ENCODE data around the gene HIP1R.

The HIP1R gene

DNA sequence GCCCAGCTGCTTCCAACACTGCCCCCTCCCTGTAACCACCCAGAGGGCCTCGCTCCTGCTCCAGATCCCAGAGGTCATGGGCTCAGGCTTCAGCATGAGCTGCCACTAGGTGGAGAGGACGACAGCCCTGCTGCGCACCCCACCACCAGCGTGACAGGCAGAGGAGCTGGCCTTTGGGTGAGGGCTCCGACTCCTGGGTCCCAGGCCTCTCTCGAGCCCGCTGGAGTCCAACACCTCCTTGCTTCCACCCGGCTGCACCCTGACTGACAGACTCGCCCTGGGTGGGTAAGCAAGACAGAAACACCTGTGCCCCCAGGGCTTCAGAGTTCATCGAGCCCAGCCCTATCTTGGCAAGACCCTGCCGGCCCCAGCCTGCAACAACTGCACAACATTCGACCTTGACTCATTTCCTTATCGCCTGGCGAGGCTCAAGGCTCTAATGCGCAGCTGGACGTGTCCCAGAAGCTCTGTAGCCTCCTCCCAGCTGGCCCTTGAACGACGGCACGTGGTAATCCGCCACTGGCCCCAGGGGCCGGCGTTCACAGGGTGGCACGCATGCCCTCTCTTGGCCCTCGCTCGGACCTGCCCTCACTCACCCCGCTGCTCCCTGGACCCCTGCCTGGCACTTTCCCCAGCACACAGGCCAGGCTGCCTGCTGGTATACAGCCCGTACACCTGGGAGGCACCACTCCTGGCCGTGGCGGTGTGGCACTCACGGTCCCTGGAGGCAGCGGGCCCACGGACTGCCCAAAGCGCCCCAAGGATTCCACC, 32.6 kb downstream of the HIP1R start (continued):
- TF ChIP-seq, protein P1, sequence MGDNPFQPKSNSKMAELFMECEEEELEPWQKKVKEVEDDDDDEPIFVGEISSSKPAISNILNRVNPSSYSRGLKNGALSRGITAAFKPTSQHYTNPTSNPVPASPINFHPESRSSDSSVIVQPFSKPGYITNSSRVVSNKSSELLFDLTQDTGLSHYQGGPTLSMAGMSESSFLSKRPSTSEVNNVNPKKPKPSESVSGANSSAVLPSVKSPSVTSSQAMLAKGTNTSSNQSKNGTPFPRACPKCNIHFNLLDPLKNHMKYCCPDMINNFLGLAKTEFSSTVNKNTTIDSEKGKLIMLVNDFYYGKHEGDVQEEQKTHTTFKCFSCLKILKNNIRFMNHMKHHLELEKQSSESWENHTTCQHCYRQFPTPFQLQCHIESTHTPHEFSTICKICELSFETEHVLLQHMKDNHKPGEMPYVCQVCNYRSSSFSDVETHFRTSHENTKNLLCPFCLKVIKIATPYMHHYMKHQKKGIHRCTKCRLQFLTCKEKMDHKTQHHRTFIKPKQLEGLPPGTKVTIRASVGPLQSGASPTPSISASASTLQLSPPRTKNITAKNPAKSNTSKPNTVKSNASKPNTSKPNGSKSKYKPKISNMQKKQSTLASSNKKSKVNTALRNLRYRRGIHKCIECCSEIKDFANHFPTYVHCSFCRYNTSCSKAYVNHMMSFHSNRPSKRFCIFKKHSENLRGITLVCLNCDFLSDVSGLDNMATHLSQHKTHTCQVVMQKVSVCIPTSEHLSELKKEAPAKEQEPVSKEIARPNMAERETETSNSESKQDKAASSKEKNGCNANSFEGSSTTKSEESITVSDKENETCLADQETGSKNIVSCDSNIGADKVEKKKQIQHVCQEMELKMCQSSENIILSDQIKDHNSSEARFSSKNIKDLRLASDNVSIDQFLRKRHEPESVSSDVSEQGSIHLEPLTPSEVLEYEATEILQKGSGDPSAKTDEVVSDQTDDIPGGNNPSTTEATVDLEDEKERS (tag by site-specific recombination; IDR thresholded peaks at IDR 0.05) = no peak

DNA sequence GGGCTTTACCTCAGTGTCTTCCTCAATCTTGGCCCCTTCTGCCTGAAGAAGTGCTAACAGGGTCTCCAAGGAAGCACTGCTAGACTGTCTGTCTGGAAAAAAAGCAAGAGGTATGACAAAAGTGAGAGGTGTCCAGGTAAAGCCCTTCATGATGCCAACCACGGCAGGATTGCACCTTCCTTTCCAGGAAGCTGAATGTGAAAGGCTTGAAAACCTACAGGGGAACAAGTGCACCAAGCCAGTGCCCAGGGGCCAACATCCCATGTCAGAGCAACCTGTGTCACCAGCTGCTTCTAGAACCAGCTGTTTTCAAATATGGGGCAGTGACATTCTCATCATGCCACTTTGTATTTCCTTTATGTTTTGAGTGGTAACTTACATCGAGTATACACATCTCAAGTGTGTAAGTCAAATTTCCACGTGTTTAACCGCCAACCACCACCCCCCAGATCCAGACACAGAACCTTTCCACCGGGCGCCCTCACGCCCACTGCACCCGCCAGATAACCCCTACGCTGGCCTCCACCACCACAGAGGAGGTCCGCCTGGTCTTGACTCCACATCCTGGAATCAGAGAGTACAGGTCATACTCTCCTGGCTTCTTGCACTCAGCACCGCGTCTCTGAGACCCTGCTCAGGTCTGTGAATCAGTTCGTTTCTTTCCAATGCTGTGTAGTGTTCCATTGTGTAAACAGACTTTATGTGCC, 33.4 kb downstream of the HIP1R start:
- POLR2A ChIA-PET = no interaction called here
- TF ChIP-seq, protein P2, sequence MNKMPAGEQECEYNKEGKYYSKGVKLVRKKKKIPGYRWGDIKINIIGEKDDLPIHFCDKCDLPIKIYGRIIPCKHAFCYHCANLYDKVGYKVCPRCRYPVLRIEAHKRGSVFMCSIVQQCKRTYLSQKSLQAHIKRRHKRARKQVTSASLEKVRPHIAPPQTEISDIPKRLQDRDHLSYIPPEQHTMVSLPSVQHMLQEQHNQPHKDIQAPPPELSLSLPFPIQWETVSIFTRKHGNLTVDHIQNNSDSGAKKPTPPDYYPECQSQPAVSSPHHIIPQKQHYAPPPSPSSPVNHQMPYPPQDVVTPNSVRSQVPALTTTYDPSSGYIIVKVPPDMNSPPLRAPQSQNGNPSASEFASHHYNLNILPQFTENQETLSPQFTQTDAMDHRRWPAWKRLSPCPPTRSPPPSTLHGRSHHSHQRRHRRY (tag by site-specific recombination; IDR thresholded peaks at IDR 0.05) = no peak
- no peak for TF ChIP-seq TCF7L2 (IDR thresholded peaks at IDR 0.05; ENCODE audit: borderline replicate concordance, low read depth, low read length)

DNA sequence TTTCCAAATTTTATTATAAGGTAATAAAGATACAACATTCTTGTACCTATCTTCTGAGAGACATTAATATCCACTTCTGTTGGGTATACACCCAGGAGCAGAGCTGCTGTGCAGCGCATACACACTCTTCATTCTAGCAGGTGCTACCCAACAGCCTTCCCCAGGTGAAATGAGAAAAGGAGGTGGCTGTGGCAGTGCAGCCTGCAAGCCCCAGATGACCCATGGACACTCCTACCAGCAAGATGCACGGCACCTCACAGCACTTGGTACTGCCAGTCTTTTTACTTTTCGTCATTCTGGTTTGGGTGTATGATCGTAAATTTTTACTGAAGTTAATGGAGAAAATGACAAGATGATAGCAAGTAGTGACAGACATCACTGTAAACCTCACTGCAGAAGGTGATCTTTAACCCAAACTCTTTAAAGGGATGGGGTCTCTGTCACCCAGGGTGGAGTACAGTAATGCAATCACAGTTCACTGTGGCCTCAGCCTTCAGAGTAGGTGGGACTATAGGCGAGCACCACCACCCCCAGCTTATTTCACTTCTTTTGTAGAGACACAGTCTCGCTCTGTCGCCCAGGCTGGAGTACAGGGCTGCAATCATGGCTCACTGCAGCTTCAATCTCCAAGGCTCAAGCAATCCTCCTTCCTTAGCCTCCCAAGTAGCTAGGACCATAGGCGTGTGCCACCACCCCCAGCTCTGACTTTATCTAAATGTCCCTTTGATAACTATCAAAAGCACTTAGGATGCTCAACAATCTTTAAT, 34.1 kb downstream of the HIP1R start:
- Histone ChIP-seq H3K4me1 (ENCODE audit: control insufficient read depth, insufficient read depth, low read length) (peaks cover 18% of the 10 kb centered on the region), H3K9me3 (ENCODE audit: control insufficient read depth, insufficient read depth, low read depth, low read length) (no peaks in the 10 kb centered on the region), H3K4me3 (ENCODE audit: low read depth, low read length) (no peak overlapping the region), H3K36me3 (ENCODE audit: control insufficient read depth in 2 of 2, insufficient read depth in 1 of 2, low read length in 2 of 2) (peaks cover 0 to 63% of the 10 kb centered on the region in 2 experiments; a peak in 2 of 3 replicates), H3K27ac (ENCODE audit: extremely low read depth, low read depth, low read length) (no peak overlapping the region)
- CTCF ChIA-PET = interaction anchor here (0.7 to 1.8 kb wide), 3 partner anchors 8 to 83 kb away, joined by 4 to 10 read pairs (median 5); no protein-coding TSS in a partner anchor
- TF ChIP-seq KLF9 (tag by site-specific recombination; IDR thresholded peaks at IDR 0.05; ENCODE audit: low read depth) (no peak), ZBTB20 (tag by site-specific recombination; IDR thresholded peaks at IDR 0.05) (no peak), ZNF335 (tag by site-specific recombination; conservative IDR thresholded peaks at IDR 0.05) (no peak), ZNF473 (tag by site-specific recombination; IDR thresholded peaks at IDR 0.05) (no peak), SP7 (tag by site-specific recombination; IDR thresholded peaks at IDR 0.05) (no peak), ZNF138 (tag by site-specific recombination; IDR thresholded peaks at IDR 0.05; ENCODE audit: borderline replicate concordance) (no peak), ZNF660 (tag by site-specific recombination; IDR thresholded peaks at IDR 0.05) (no peak), KLF8 (tag by site-specific recombination; IDR thresholded peaks at IDR 0.05) (no peak)
- TF ChIP-seq, protein P3, sequence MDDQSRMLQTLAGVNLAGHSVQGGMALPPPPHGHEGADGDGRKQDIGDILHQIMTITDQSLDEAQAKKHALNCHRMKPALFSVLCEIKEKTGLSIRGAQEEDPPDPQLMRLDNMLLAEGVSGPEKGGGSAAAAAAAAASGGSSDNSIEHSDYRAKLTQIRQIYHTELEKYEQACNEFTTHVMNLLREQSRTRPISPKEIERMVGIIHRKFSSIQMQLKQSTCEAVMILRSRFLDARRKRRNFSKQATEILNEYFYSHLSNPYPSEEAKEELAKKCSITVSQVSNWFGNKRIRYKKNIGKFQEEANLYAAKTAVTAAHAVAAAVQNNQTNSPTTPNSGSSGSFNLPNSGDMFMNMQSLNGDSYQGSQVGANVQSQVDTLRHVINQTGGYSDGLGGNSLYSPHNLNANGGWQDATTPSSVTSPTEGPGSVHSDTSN (CRISPR knock-in tag; IDR thresholded peaks at IDR 0.05) = no peak
- POLR2A ChIA-PET = no interaction called here

More for the DNA sequence above, 33.4 kb downstream of the HIP1R start:
- H3K4me3 ChIP-seq (ENCODE audit: low read depth, low read length) = no peak overlapping the region
- peaks cover 18% of the 10 kb centered on the region for H3K4me1 ChIP-seq (ENCODE audit: control insufficient read depth, insufficient read depth, low read length)
- H3K27ac ChIP-seq (ENCODE audit: extremely low read depth, low read depth, low read length) = no peak overlapping the region
- CTCF ChIA-PET = no interaction called here
- H3K36me3 ChIP-seq (ENCODE audit: control insufficient read depth in 2 of 2, insufficient read depth in 1 of 2, low read length in 2 of 2) = peaks cover 0 to 66% of the 10 kb centered on the region in 2 experiments; a peak in 2 of 3 replicates
- H3K9me3 ChIP-seq (ENCODE audit: control insufficient read depth, insufficient read depth, low read depth, low read length) = no peaks in the 10 kb centered on the region

Data from HEK293 (cell line).